ENCODE measurements around the gene CCN5.

The CCN5 gene

DNA sequence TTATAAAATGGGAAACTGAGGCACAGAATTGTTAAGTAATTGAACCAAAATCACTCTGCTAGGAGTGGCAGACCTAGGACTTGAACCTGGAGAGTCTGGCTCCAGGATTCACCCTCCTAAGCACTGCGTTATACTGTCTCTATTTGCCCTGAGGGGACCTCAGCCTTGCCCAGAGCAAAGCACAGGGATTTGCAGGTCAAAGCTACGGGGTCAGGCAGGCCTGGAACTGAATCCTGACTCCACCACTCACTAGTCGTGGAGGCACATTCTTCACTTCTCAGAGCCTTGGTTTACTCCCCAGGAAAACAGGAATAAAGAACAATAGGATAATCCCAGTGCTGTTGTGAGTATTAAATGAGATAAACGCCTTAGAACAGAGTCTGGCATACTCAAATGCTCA is 49.9 kb downstream of the CCN5 start:
- TF ChIP-seq, protein P1, sequence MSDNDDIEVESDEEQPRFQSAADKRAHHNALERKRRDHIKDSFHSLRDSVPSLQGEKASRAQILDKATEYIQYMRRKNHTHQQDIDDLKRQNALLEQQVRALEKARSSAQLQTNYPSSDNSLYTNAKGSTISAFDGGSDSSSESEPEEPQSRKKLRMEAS (IDR thresholded peaks at IDR 0.05): no peak
- TF ChIP-seq TAF1 (IDR thresholded peaks at IDR 0.05; ENCODE audit: low read depth): no peak
- TF ChIP-seq RAD21 (IDR thresholded peaks at IDR 0.05; ENCODE audit: low read depth): no peak
- TF ChIP-seq YY1 (IDR thresholded peaks at IDR 0.05; ENCODE audit: low read depth): no peak
- TF ChIP-seq, protein P2, sequence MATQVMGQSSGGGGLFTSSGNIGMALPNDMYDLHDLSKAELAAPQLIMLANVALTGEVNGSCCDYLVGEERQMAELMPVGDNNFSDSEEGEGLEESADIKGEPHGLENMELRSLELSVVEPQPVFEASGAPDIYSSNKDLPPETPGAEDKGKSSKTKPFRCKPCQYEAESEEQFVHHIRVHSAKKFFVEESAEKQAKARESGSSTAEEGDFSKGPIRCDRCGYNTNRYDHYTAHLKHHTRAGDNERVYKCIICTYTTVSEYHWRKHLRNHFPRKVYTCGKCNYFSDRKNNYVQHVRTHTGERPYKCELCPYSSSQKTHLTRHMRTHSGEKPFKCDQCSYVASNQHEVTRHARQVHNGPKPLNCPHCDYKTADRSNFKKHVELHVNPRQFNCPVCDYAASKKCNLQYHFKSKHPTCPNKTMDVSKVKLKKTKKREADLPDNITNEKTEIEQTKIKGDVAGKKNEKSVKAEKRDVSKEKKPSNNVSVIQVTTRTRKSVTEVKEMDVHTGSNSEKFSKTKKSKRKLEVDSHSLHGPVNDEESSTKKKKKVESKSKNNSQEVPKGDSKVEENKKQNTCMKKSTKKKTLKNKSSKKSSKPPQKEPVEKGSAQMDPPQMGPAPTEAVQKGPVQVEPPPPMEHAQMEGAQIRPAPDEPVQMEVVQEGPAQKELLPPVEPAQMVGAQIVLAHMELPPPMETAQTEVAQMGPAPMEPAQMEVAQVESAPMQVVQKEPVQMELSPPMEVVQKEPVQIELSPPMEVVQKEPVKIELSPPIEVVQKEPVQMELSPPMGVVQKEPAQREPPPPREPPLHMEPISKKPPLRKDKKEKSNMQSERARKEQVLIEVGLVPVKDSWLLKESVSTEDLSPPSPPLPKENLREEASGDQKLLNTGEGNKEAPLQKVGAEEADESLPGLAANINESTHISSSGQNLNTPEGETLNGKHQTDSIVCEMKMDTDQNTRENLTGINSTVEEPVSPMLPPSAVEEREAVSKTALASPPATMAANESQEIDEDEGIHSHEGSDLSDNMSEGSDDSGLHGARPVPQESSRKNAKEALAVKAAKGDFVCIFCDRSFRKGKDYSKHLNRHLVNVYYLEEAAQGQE (IDR thresholded peaks at IDR 0.05; ENCODE audit: low read depth): no peak
- TF ChIP-seq FOXM1 (IDR thresholded peaks at IDR 0.05; ENCODE audit: borderline replicate concordance, low read depth): no peak
- TF ChIP-seq CEBPB (IDR thresholded peaks at IDR 0.05): no peak

DNA sequence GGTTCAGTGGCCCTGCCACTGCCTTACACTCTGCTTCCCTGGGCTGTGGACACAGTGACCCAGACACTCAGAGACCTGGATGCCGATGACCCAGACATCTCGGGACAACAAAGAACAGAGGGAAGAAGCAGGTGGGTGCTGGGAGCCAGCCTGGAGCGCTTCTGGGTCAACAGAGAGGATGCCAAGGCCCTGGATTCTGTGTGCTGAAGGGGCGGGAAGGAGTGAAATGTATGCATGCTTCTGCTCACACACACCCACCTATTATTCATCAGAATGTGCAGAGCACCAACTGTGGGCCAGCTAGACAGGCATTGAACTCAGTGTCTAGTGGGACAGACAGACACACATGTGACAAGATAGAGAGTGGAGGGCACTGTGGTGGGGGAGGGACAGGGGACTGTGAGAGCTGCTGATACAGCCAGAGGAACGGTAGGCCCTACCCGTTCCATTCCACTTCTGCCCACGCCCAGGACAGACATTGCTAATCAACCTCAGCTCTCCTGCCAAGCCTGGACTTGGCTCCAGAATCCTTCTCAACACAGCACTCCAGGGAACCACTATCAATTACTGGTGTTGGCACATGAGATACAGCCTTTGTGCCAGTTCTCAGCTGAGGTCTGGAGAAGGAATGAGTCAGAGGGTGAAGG is 50.7 kb downstream of the CCN5 start:
- TF ChIP-seq EP300 (IDR thresholded peaks at IDR 0.05; ENCODE audit: borderline replicate concordance) (peak; percentile 91), CEBPB (IDR thresholded peaks at IDR 0.05) (peak; percentile 19; the same call in 1 of the 2 replicates), TAF1 (IDR thresholded peaks at IDR 0.05; ENCODE audit: low read depth) (no peak), ZBTB7A (IDR thresholded peaks at IDR 0.05; ENCODE audit: low read depth) (peak; percentile 50; the same call in 1 of the 2 replicates), TCF12 (IDR thresholded peaks at IDR 0.05; ENCODE audit: low read depth) (peak; percentile 93), FOXM1 (IDR thresholded peaks at IDR 0.05; ENCODE audit: borderline replicate concordance, low read depth) (peak; percentile 17; the same call in 1 of the 2 replicates), EGR1 (IDR thresholded peaks at IDR 0.05) (peak; percentile 45; the same call in 1 of the 2 replicates), YY1 (IDR thresholded peaks at IDR 0.05; ENCODE audit: low read depth) (peak; percentile 36; the same call in 1 of the 2 replicates), CREB1 (IDR thresholded peaks at IDR 0.05; ENCODE audit: low read depth) (no peak), NFIC (IDR thresholded peaks at IDR 0.05) (peak; percentile 99), RAD21 (IDR thresholded peaks at IDR 0.05; ENCODE audit: low read depth) (no peak)
- TF ChIP-seq, protein P1 (IDR thresholded peaks at IDR 0.05): peak; percentile 55; the same call in 1 of the 2 replicates
- TF ChIP-seq, protein P3, sequence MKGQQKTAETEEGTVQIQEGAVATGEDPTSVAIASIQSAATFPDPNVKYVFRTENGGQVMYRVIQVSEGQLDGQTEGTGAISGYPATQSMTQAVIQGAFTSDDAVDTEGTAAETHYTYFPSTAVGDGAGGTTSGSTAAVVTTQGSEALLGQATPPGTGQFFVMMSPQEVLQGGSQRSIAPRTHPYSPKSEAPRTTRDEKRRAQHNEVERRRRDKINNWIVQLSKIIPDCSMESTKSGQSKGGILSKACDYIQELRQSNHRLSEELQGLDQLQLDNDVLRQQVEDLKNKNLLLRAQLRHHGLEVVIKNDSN (IDR thresholded peaks at IDR 0.05): no peak

DNA sequence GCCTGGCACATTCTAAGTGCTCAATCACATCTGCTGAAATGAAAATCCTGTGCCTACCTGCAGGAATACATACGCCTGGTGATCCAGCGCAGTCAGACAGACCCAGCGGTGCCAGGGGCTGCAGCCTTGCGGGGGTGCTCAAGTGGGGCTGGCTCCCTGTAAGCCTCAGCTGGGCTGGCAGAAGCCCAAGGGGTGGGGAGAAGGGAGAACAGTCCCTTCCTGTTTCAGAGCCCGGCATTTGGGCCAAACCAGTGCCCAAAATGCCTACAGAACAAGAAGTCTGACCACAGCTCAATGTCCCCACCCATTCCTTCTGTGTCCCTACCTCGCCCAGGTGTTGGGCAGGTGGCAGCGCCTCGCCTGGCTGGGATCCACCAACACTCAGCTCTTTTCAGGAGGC is 53.1 kb downstream of the CCN5 start:
- peak; percentile 17; the same call in 1 of the 2 replicates for TF ChIP-seq RAD21 (IDR thresholded peaks at IDR 0.05; ENCODE audit: low read depth)
- no peak for TF ChIP-seq CREB1 (IDR thresholded peaks at IDR 0.05; ENCODE audit: low read depth)

DNA sequence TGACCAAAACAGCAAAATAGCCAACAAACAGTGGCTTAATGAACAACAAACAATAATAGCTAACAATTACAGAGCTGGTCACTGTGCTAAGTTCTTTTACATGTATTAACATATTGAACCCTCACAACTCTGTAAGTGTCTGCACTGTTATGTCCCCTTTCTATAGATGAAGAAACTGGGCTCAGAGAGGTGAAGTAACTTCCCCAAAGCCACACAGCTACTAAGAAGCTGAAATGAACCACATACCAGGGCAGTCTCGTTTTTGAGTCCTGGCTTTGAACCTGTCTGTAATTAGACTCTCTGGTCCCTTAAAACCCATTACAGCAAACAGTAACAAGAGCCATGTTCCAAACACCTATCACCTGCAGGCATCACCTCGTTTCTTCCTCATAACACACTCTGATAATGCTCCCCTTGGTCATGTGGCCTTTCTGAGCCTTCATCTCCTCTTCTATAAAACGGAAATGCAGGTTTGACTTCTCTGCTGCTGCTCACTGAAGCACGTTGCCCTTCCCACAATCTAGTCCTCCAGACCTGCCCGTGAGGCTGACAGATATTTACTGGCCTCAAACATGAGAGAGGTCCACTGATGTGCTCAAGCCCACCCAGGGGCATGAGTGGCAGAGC is 53.8 kb downstream of the CCN5 start:
- TF ChIP-seq CREB1 (IDR thresholded peaks at IDR 0.05; ENCODE audit: low read depth) (no peak), EGR1 (IDR thresholded peaks at IDR 0.05) (no peak), FOXM1 (IDR thresholded peaks at IDR 0.05; ENCODE audit: borderline replicate concordance, low read depth) (no peak)
- TF ChIP-seq, protein P3 (IDR thresholded peaks at IDR 0.05): peak; percentile 53; the same call in 1 of the 2 replicates

DNA sequence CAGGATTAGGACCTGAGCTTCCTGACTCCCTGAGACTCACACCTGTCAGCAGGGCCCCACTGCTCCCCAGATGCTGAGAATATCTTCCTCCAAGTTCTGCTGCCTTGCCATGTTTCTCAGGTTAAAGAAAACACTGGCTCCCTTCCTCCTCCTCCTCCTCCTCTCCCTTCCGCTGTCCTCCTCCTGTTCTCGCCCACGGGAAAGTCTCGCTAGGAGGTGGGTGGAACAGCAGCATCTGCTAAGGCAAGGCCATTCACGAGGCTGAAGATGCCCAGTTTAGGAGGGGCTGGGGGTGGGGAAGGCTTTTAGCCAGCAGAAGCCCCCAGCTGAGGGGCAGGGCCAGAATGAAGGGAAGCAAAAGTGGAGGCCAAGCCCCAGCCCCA is 54.3 kb downstream of the CCN5 start:
- no peak for TF ChIP-seq ZBTB7A (IDR thresholded peaks at IDR 0.05; ENCODE audit: low read depth)
- TF ChIP-seq NFIC (IDR thresholded peaks at IDR 0.05): no peak
- TF ChIP-seq TCF12 (IDR thresholded peaks at IDR 0.05; ENCODE audit: low read depth): no peak
- no peak for TF ChIP-seq RAD21 (IDR thresholded peaks at IDR 0.05; ENCODE audit: low read depth)
- TF ChIP-seq EP300 (IDR thresholded peaks at IDR 0.05; ENCODE audit: borderline replicate concordance): no peak
- no peak for TF ChIP-seq YY1 (IDR thresholded peaks at IDR 0.05; ENCODE audit: low read depth)
- TF ChIP-seq FOXM1 (IDR thresholded peaks at IDR 0.05; ENCODE audit: borderline replicate concordance, low read depth): no peak

DNA sequence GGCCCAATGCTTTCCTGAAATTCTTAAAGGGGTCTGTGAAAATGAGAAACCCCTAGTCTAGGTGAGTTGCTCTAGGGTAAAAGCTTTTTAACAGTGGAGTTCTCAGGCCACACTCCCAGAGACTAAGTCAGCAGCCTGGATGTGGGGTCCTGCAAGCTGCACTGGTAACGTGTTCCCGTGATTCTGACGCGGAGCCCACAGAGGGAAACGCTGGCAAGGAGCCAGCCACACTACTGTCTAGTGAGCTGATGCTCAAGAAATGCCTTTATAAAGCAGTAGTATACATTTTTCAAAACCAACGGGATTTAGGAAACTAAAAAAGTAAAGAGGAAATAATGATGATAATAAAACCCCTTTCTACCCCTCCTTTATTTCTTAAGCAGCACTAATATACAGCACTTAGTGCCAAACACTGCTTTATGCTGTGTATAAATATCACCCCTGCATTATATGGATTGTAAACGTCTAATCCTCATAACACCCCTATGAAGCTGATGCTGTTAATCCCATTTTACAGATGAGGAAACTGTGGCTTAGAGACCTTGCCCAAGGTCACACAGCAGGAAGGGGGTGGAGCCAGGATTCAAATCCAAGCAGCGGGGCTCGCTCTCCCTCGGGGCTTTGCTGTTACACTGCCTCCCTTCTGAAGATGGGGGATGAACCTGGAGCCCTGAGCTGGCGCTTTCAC is 55.5 kb downstream of the CCN5 start:
- TF ChIP-seq TAF1 (IDR thresholded peaks at IDR 0.05; ENCODE audit: low read depth): no peak
- no peak for TF ChIP-seq CREB1 (IDR thresholded peaks at IDR 0.05; ENCODE audit: low read depth)
- 0 out of 2 replicates have a peak, but pooled peaks have one; percentile 23 for TF ChIP-seq NFIC (IDR thresholded peaks at IDR 0.05)
- no peak for TF ChIP-seq FOXM1 (IDR thresholded peaks at IDR 0.05; ENCODE audit: borderline replicate concordance, low read depth)

DNA sequence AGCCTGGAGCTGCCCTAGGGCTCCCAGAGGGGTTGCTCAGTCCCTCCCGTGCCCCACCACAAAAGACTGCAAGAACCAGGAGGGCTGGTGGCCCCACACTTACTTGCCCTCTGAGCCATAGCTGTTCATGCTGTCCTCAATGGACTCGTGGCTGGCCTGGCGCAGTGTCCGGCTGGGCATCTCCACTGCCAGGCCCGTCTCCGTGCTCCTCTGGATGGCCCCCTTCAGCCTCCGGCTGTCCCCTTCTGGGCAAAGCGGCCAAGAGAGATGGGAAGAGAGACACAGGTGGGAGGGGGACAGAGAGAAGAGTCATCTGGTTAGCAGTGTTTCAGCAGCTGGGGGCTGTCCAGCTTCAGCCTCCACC is 56.0 kb downstream of the CCN5 start:
- TF ChIP-seq NFIC (IDR thresholded peaks at IDR 0.05): no peak

DNA sequence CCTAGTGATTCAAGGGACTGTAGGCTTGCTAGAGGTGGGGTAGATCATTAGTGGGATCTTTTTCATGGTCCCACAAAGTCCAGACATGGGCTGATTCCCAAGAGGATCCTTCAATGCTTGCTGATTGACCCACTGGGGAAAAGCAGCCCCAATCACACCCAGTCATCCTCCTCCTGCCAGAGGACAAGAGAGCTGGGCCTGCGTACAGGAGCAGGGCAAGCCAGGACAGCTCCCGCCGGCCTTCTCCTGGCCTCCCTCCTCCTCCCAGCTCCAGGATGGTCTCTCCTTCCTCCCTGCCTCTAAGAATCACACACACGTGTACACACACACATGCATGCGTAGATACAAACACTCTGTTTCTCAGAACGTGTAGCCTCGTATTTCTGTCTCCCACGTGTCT is 57.5 kb downstream of the CCN5 start:
- TF ChIP-seq, protein P1 (IDR thresholded peaks at IDR 0.05): no peak
- no peak for TF ChIP-seq CREB1 (IDR thresholded peaks at IDR 0.05; ENCODE audit: low read depth)
- TF ChIP-seq, protein P3 (IDR thresholded peaks at IDR 0.05): no peak
- TF ChIP-seq ZBTB7A (IDR thresholded peaks at IDR 0.05; ENCODE audit: low read depth): no peak
- TF ChIP-seq, protein P2 (IDR thresholded peaks at IDR 0.05; ENCODE audit: low read depth): no peak
- TF ChIP-seq YY1 (IDR thresholded peaks at IDR 0.05; ENCODE audit: low read depth): no peak
- no peak for TF ChIP-seq TEAD4 (IDR thresholded peaks at IDR 0.05)
- TF ChIP-seq FOXM1 (IDR thresholded peaks at IDR 0.05; ENCODE audit: borderline replicate concordance, low read depth): no peak
- TF ChIP-seq RAD21 (IDR thresholded peaks at IDR 0.05; ENCODE audit: low read depth): no peak
- TF ChIP-seq TCF12 (IDR thresholded peaks at IDR 0.05; ENCODE audit: low read depth): no peak
- no peak for TF ChIP-seq TAF1 (IDR thresholded peaks at IDR 0.05; ENCODE audit: low read depth)
- TF ChIP-seq NFIC (IDR thresholded peaks at IDR 0.05): no peak
- no peak for TF ChIP-seq CEBPB (IDR thresholded peaks at IDR 0.05)
- no peak for TF ChIP-seq EP300 (IDR thresholded peaks at IDR 0.05; ENCODE audit: borderline replicate concordance)
- no peak for TF ChIP-seq EGR1 (IDR thresholded peaks at IDR 0.05)
